Measurements from ENCODE around the gene CD24.
"Not testable (repeated sequence)": the region's sequence is repeated elsewhere in the genome, so short reads cannot be mapped to it uniquely, and the experiment has no call there.

DNA sequence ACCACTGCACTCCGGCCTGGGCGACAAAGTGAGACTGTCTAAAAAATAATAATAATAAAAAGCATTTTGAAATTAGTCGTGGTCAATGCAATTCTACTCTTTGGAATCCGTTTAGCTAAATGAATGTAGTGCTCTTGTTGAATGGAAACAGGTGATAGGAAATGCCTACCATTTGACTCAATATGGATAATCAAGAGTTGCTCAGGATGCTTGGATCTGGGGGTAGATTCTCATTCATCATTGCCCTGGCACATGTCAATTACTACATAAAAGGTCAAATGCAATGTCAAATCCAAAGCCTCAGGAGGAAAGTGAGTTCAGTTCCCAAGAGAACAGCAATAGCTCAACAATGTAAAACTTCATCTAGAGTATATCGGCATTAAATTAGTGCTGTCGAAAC, 3.8 kb downstream of the CD24 start:
- TF ChIP-seq EZH2phosphoT487 (IDR thresholded peaks at IDR 0.05; ENCODE audit: insufficient read depth, low read depth); EZH2 (IDR thresholded peaks at IDR 0.05; ENCODE audit: insufficient read depth, poor library complexity, severe bottlenecking): not testable (repeated sequence)

Measured in GM23248 (cell line).